ENCODE data around the gene MASP1.
A peak's percentile ranks its signal among the peaks of the same experiment; 100 is the strongest.

The MASP1 gene

DNA sequence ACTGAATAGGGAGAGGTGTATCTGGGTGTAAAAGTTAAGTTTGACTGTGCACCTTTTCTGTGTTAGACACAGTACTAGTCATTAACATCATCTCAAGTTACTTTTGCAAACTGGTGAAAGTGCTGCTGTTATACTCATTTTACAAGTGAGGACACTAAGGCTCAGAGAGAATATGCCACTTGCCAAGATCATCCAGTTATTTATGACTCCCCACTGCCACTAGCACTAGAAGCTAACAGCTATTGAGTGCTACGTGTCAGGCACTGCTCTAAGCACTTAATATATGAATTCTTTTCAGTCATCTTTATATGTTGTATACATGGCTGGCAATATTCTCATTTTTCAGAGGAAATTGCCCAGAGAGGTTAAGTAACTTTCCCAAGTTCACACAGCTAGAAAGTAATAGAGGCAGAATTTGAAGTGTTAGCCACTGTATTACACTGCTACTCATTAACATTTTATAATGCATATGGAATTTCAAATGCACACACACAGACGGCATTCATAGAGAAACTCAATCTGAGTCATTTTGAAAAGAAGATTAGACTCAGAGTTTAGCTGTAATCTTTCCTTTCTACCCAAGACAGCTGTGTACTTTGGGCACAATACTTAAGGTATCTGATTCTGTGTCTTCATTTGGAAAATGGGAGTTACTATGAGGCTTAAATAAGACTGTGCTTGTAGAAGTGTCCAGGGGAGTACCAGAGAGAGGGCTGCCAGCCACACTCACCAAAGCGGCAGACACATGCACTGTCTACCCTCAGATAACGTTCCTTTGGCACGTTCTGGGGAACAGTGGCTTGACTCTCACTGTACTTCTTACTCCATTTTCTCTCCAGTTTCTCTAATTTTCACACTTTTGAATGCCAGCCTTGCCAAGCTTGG lies 1.3 kb upstream of the MASP1 start:
- DNase-seq, result no peak

DNA sequence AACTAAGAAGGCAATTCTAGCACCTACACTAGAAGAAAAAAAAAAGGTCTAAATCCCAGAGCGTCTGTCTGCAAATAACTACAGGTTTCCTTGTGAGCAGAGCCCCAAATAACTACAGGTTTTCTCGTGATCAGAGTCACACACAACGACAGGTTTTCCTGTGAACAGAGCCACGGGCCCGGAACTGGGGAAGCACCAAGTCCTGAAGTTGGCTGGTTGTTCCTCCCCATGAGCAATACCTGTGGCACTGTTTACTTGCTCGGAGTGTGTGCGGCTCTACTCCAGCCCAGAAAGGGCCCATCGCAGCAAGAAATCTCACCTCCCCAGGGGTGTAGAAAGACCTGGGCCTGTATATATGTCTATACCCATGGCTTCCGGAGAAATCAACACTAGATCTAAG lies 644 bp upstream of the MASP1 start:
- DNase-seq, result no peak

DNA sequence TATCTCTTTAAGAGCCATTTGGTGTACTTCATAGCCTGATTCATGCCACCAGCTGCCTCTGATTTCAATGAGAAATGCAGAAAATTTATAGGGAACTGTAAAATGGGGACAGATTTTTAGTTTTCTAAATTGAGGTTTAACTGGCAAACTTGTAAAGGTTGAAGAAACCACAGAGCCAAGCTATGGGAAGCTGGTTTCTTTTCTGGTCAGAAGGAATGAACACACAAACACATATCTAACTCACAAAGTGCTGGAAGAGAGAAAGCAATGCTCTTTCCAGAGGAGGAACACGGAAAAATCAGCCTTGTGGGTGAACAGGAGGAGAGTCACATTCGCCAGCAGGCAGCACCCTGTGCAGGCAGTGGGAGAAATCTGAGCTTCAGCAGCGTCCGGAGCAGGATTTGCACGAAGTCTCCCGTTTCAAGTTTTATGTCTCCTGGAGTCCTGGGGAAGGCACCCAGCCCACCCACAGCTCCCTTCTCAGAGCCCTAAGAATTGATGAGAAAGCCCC lies 481 bp downstream of the MASP1 start:
- no peak for DNase-seq

DNA sequence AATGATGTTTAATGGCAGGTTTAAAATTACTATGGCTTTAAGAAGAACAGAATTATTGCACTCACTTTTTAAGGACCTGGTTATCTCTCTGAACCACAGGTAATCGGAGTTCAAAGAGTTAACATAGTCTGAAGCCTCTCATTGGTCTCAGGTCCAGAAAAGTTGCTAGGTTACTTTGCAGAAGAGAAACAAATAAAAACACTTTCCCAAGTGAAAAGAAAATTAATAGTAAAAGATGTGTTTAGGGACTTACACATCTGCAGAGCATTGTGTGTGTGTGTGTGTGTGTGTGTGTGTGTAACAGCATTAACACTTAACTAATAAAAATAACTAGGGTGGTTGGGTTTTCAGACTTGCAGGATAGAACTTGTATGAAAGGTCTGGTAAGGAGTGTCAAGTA lies 1.0 kb downstream of the MASP1 start:
- no peak for DNase-seq

DNA sequence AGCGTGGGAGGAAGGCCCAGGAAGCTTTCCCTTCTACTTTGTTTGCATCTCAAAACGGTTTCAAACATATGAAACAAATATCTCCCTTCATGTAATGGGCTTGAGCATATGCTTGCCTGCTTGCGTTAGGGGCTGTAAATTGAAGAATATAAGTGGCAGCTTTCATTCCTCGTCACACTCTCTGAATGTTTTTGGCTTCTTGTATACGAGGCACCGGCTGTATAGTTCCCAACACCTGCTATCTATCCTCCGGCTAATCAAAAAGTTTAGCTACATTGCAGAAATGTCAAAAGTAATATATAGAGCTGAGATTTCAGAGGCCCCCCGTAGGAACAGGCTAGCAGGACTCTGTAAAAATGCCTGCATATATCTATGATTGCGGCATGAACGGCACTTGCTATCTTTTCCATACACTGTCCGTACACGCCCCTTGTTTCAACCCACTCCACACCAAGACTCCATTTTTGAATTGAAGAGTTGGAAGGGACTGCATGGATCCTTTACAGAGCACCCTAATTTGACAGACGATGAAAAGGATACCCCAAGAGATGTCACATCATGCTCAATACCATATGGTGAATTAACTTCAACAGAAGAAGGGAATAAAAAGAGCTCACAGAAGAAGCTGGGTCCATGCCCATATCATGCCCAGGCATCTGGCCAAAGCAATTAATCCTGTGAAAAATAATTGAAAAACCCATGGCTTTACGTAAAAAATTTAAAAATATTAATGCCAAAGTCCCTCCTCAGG lies 2.5 kb downstream of the MASP1 start:
- DNase-seq, result no peak

DNA sequence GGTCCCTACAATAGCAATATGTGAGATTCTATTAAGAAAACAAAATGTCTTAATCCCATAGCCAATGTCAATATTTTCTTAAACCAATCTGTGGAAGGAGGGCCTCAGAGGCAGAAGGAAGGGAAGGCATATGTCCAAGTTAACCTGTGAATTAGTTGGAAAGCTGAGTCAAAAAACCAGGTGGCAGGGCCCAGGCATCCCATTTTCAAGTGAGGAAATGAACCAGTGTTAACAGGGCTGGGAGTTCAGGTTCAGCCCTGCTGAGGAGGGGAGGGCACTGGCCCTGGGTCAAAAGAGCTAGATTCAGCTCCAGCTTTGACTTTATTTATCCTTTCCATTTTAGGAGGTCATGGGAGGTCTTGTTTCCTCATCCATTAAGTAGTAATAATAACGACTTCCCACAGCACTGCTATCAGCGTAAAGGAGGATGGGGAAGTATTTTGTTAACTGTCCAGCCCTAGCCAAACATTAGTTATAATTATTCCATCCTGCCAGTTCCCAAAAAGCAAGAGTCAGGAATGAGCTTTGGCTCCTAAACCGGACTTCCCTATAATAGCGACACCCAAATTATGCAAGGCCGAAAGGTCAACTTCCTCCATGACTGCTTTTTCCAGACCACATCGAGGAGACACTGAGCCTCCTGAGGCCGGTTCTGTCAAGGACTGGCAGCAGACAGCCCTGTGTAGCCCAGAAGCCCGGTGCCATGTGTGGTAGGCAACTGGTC lies 3.2 kb downstream of the MASP1 start:
- no peak for DNase-seq

DNA sequence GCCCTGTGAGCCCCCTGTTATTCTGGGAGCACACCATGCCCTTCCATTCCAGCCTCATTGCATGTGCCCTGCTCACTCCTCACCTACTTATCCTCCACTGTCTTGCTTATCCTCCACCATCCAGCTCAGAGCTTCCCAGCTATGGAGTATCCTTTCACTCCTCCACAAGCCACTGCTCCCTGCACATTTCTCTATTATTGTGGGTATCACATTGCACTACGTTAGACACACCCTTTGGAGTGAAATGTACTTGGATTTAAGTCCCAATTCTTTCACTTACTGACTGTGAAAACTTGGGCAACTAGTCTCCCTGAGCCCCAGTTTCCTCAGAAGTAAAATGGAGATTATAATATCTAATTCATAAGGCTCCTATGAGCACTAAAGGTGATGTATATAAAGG lies 4.3 kb downstream of the MASP1 start:
- DNase-seq, result no peak

DNA sequence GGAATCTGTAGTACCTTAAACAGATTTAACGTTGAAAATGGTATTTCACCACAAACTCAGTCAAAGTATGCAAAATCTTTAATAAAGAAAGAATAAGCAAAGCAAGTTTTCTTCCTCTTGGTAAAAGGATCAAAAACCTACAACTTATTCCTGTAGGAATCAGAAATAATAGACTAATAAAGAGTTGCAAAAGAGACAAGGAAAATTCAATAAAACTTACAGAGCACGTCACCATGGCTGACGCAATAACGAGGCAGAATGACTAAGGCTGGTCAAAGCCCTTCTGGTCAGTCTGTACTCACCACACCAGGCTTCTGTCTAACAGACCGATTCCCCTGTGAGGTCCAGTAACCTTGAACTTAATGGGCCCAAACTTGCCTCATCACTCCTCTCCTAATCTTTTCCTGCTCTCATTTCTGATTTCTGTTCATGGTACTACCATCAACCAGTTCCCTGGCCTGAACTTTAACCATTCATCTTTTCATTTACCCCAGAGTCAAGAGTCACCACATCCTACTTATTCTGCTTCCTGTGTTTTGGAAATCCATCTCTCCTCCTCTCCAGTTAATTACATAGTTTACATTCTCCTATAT lies 5.0 kb downstream of the MASP1 start:
- DNase-seq, result peak; percentile 40

DNA sequence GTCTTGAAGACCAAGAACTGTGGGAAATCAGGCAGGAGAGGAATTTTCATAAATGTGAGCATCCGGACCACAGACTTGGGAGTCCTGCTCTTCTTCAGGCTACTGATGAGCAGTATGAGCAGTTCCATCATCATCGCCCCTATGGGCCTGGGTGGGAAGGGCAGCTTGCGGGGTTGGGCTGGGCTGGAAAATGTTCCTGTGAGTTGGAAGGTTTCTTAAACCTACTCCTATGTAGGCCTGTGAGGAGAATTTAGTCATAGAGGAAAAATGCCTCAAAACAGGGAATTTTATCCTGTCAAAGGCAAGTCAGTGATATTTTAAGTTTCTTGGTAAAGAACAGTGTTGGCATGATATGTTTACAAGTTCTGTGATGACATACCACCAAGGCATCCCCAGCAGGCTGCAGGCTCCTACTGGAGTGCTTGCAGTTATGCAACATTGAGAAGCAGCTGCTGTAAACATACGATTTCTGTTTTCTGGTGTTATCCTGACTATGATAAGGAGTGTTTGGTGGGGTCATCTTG lies 10.3 kb downstream of the MASP1 start:
- no peak for DNase-seq

DNA sequence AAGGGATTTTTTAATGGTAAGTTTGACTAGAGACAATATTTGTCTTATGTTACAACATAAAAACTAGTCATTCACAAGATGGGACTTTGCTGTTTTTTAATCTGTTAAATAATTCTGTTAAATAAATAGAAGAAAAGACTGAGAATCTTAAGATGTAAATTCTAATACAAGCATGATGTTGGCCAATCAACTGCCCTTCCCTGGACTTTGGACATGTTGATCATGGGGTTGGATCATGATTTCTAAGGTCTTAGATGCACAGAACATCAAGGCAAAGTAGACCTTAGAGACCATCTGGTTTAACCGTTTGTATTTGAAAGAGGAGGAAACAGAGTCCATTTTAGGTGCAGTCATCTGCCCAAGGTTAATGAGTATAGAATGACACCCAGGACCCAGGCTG lies 10.9 kb downstream of the MASP1 start:
- DNase-seq, result no peak

DNA sequence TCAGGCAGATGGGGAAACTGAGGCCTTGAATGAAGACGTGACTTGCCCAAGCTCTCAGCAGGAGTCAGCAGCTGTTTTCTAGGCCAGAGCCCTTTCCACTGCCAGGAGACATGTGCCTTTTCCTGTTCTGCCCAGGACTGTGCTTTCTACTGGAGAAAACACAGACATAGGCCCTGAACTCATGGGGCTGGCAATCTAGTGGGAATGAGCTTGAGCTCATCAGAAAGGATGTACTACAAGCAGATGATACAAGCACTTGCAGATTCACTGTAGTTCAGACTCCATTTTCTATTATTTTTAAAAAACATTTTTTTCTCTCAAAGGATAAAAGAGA lies 14.4 kb downstream of the MASP1 start:
- no peak for DNase-seq

DNA sequence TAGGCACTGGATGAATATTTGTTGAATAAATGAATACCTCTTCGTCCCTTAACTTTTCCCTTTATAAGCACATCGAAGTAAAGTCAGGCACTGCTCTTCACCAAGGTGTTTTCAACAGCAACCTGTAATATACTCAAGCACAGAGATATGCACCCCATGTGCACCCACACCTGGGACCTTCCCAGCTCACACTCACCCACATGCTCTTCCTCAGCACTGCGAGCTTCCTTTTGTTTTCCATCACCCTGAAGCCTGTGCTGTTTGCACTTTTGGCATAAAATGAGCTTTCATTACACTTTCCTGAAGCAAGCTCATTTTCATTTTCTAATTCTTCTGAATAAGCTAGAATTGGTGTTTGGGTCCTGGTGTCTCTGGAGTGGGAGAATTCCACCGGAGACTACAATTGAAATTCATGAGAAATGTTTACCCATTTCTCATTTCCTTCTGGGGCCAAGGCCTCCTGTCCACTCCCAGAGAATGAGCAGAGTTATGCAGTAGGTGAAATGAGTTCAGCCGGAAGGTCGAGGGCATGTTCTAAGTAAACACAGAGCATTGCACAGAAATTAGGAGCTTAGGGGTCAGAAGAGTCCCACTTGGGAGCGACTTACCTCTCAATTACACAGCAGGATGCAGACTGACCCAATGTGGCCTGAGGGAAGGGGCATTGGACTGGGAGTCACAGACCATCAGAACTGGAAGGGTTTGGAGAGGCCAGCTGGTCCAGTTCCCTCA lies 15.0 kb downstream of the MASP1 start:
- no peak for DNase-seq

DNA sequence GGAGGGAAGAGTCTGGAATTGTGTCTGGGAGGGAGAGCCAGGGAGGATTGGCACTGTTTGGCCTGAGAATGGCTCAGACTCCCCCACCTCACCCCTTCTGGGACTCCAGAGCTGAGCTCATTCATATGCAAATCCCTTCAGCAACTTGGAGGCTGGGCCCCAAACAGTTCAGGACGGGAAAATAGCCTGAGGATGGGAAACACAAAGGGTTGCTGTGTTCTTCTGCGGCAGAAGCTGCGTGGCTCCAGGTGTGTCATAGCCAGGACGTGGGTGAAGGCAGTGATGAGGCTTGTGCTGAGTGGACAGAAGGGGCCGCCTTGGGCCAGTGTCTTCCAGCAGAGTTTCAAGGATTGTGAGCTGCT lies 16.6 kb downstream of the MASP1 start:
- no peak for DNase-seq

DNA sequence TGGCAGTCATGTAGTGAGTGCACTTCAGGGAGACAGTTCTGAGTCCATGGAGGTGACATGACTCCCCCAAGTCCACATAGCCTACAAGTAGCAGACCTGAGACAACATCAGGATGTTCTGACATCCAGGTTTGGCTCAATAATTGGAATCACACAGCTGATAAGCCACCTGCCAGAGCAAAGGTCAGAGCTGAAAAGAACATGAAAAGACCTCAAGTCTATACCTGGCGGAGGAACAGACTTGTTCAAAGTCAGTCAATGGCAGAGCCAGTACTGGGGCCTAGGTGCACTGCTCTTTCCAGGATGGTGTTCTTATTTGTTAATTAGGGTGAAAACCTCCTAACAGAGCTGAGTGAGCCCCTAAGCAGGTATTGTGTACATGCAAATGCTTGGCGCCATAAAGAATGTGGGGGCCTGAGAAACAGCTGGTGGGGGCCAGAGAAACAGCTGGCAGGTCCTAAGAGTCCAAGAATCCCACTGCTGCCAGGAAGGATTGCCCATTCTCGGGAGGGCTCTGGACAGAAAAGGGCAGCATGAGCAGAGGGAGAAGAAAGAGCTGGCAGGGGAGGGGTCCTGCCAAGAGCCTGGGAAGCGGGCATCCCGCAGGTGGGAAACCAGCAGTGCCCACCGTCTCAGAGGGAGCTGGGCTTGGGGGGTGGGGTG lies 17.1 kb downstream of the MASP1 start:
- DNase-seq, result no peak

DNA sequence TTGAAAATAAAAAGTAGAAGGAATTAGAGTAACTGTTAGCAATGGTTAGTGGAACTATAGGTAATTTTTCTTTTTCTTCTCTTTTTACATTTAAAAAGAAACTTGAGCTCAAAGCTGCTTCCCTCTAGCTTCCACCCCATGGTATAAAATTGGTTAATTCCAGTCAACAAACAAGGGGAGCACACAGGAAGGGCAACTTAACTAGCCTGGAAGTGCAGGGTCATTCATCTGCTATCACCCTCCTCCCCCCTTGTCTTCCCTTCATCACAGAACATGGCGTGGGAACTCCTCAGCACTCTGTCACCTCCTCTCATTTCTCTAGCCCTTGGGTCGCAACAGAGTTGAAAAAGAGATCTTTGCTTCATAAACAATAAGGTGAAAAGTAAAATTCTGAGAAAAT lies 20.0 kb downstream of the MASP1 start:
- DNase-seq, result no peak

DNA sequence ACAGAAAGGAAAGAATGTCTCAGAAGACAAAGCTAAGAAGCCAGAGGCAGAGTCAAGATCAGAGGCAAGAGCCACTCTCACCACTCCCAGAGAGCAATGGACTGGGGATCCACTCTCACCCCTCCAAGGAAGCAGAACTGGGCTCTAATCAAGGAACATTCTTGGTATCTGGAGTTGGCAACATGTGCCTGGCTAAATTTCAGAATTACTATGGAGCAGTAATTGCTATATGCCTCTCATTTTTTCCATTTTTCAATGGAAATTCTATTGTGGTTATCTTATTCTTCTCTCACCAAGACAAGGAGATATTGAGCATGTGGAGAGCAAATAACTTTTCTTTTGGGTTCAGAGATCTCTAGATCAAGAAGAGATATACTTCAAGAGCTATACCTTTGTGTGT lies 22.1 kb downstream of the MASP1 start:
- DNase-seq, result no peak

DNA sequence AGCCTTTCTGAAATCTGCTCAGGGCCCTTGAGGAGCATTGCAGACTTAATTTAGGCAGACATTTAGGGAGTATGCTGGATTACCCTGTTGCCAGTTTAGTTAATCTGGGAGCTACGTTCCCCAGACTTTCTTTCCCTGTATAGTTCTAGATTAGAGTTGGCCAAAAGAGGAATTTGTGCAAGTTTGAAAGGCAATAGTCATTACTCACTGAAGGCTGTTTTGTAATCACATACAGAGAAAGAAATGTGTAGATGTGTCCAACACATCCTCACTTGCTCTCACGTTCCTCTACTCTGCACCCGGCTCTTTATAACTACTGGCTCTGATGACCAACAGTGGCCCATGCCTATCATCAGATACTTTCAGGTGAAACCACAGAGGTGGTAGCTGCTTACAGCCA lies 24.2 kb downstream of the MASP1 start:
- DNase-seq, result no peak

DNA sequence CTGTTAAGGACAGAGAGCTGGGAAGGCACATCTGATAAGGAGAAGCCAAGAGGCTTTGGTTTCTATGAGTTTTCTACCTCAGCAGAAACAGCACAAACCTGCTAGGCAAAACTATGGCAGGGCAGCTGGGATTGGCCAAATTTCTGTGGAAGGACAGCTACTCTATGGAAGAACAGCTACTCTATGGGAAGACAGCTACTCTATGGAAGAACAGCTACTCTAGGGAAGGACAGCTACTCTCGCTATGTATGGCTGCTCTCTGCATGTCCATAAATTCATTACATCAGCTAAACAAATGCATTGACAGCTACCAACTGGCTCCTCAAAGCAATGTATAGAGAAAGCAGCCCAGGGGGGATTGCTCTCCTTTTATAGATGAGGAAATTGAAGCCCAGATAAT lies 24.8 kb downstream of the MASP1 start:
- no peak for DNase-seq

DNA sequence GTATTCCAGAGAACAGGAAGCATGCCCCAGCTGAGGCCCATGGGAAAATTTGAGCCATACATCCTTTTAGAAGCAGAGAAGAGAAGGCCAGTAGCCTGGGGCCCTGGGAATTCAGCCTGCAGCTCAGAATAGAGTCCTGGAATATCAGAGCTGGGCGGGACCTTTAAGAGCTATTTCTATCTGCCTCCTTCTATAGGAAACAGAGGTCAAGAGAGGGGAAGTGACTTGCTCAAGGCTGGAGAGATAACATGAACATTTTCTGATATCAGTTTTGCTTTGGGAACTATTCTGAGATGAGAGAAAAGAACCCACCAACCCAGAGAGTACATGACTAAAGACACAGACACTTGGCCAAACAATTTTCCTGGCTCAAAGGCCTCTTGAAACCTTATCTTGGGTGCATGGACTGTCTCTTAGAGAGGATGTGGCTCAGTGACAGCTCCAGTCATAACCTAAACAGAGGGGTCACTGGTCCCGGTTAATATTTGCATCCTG lies 26.0 kb downstream of the MASP1 start:
- DNase-seq, result peak; percentile 58

DNA sequence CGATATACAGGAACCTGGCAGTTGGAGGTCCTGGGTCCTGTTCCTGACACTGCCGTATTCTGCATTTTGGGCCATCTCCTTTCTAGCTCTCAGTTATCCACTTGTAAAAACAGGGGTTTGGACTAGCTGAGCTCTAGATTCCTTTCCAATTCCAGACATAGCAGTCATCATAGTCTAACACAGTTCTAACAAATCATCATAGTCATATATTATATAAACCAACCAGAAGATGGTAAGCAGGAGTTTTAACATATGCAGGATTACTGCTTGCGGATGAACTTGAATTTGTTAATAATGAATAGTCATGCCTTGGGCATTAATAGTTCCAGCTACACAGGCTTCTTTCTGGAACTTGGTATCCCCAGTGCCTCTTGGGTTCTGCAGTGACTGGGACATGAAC lies 26.6 kb downstream of the MASP1 start:
- no peak for DNase-seq

DNA sequence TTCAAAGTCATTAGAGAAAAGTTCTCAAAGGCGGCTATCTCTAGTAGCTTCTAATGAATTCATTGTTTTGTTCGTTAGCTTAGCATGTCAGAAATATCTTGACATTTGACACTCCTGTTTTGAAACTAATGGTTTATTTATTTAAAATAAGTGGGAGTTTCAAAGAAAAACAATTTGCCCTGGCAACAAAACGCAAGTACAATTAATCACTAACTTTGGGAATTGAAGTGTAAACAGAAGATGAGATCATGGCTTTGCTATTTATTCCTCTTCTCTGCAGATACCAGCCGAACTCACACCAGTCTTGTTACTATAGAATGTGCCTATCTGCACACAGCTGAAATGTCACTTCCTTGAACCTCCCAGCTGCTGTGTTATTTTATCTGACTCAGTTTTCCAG lies 27.5 kb downstream of the MASP1 start:
- DNase-seq, result no peak

DNA sequence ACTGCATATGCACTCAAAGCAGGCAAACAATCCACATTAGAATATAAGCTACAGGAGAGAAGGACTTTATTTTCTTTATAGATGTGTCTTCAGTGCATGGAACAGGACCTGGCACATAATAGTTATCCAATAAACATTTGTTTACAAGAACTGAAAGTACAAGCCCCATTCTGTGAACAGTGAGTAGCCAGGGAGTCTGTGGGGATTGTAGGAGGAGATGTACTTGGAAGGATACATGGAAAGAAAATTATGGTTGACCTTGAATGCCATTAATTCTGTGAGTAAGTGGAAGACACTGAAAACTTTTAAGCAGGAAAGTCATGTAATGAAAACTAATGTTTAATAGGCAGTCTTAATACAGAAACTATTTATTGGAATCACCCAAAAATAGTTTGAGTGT lies 28.3 kb downstream of the MASP1 start:
- no peak for DNase-seq
